ENCODE measurements around the gene VASP. TPM values are rescaled to one million over a fixed set of nuclear protein-coding genes. Genes with fewer than 3 reads are reported as not detected.

Gene VASP
- total and polyA plus RNA-seq, 2 of the 13 experiments (the other 11 are each of a cell fraction or from before 2014, with no cell fraction given) = 41.8 to 67.1 TPM

DNA sequence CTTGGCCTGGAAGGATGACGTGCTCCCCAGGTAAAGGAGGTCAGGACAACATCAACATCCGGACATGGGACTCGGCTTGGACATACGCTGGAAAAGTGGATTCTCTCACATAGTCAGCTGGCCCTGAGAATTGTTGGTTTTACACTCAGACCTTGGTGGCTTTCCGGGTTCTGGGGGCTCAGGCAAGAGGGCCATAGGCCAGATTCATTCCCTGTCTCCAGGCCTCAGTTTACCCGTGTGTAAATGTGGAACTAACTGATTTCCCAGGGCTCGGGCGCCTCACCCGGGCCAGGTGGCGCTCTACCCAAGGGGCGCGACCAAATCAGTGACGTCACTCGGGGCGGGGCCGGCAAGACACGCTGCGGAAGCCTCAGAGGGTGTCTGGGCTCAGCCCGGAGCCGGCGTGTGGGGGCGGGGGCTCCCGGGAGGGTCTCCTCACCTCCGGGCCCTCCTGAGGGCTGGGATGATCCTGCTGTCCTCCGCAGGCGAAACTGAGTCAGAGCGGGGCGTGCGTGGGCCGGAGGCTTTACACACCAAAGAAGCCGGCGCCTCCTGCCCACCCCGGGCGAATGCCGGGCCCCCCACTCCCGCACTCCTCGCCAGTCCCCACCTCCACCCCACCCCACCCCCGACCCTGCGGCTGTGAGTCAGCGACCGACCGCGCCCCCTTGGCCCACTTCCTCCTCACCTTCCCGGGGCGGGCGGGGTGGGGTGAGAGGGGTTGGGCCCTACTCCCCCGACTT is 862 bp upstream of the VASP start (continued):
- TF ChIP-seq, protein P1, sequence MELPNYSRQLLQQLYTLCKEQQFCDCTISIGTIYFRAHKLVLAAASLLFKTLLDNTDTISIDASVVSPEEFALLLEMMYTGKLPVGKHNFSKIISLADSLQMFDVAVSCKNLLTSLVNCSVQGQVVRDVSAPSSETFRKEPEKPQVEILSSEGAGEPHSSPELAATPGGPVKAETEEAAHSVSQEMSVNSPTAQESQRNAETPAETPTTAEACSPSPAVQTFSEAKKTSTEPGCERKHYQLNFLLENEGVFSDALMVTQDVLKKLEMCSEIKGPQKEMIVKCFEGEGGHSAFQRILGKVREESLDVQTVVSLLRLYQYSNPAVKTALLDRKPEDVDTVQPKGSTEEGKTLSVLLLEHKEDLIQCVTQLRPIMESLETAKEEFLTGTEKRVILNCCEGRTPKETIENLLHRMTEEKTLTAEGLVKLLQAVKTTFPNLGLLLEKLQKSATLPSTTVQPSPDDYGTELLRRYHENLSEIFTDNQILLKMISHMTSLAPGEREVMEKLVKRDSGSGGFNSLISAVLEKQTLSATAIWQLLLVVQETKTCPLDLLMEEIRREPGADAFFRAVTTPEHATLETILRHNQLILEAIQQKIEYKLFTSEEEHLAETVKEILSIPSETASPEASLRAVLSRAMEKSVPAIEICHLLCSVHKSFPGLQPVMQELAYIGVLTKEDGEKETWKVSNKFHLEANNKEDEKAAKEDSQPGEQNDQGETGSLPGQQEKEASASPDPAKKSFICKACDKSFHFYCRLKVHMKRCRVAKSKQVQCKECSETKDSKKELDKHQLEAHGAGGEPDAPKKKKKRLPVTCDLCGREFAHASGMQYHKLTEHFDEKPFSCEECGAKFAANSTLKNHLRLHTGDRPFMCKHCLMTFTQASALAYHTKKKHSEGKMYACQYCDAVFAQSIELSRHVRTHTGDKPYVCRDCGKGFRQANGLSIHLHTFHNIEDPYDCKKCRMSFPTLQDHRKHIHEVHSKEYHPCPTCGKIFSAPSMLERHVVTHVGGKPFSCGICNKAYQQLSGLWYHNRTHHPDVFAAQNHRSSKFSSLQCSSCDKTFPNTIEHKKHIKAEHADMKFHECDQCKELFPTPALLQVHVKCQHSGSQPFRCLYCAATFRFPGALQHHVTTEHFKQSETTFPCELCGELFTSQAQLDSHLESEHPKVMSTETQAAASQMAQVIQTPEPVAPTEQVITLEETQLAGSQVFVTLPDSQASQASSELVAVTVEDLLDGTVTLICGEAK (IDR thresholded peaks at IDR 0.05) = no peak
- TF ChIP-seq, protein P1 (CRISPR knock-in tag; IDR thresholded peaks at IDR 0.05) = peak; percentile 25; the same call in 1 of the 2 replicates
- TF ChIP-seq, protein P2, sequence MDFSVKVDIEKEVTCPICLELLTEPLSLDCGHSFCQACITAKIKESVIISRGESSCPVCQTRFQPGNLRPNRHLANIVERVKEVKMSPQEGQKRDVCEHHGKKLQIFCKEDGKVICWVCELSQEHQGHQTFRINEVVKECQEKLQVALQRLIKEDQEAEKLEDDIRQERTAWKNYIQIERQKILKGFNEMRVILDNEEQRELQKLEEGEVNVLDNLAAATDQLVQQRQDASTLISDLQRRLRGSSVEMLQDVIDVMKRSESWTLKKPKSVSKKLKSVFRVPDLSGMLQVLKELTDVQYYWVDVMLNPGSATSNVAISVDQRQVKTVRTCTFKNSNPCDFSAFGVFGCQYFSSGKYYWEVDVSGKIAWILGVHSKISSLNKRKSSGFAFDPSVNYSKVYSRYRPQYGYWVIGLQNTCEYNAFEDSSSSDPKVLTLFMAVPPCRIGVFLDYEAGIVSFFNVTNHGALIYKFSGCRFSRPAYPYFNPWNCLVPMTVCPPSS (IDR thresholded peaks at IDR 0.05) = no peak
- TF ChIP-seq, protein P3, sequence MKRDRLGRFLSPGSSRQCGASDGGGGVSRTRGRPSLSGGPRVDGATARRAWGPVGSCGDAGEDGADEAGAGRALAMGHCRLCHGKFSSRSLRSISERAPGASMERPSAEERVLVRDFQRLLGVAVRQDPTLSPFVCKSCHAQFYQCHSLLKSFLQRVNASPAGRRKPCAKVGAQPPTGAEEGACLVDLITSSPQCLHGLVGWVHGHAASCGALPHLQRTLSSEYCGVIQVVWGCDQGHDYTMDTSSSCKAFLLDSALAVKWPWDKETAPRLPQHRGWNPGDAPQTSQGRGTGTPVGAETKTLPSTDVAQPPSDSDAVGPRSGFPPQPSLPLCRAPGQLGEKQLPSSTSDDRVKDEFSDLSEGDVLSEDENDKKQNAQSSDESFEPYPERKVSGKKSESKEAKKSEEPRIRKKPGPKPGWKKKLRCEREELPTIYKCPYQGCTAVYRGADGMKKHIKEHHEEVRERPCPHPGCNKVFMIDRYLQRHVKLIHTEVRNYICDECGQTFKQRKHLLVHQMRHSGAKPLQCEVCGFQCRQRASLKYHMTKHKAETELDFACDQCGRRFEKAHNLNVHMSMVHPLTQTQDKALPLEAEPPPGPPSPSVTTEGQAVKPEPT (CRISPR knock-in tag; IDR thresholded peaks at IDR 0.05; ENCODE audit: low read depth) = no peak
- TF ChIP-seq ZNF672 (CRISPR knock-in tag; IDR thresholded peaks at IDR 0.05) (no peak), U2AF2 (IDR thresholded peaks at IDR 0.05; ENCODE audit: low read depth, low read length) (no peak), KDM4B (CRISPR knock-in tag; IDR thresholded peaks at IDR 0.05) (no peak), RBFOX2 (IDR thresholded peaks at IDR 0.05; ENCODE audit: low read depth, low read length) (peak; percentile 81), ZNF143 (CRISPR knock-in tag; IDR thresholded peaks at IDR 0.05) (no peak), XRCC5 (optimal IDR thresholded peaks at IDR 0.05; ENCODE audit: low read length) (peak; percentile 48), HNF4A (CRISPR knock-in tag; IDR thresholded peaks at IDR 0.05) (peak; percentile 0; the same call in 1 of the 2 replicates), SALL1 (CRISPR knock-in tag; IDR thresholded peaks at IDR 0.05) (peak; percentile 51; the same call in 1 of the 2 replicates), ZNF713 (CRISPR knock-in tag; IDR thresholded peaks at IDR 0.05) (no peak)
- TF ChIP-seq, protein P4, sequence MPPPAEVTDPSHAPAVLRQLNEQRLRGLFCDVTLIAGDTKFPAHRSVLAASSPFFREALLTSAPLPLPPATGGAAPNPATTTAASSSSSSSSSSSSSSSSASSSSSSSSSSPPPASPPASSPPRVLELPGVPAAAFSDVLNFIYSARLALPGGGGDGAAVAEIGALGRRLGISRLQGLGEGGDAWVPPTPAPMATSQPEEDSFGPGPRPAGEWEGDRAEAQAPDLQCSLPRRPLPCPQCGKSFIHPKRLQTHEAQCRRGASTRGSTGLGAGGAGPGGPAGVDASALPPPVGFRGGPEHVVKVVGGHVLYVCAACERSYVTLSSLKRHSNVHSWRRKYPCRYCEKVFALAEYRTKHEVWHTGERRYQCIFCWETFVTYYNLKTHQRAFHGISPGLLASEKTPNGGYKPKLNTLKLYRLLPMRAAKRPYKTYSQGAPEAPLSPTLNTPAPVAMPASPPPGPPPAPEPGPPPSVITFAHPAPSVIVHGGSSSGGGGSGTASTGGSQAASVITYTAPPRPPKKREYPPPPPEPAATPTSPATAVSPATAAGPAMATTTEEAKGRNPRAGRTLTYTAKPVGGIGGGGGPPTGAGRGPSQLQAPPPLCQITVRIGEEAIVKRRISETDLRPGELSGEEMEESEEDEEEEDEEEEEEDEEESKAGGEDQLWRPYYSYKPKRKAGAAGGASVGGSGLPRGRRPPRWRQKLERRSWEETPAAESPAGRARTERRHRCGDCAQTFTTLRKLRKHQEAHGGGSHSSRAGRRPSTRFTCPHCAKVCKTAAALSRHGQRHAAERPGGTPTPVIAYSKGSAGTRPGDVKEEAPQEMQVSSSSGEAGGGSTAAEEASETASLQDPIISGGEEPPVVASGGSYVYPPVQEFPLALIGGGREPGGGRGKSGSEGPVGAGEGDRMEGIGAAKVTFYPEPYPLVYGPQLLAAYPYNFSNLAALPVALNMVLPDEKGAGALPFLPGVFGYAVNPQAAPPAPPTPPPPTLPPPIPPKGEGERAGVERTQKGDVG (CRISPR knock-in tag; IDR thresholded peaks at IDR 0.05; ENCODE audit: borderline replicate concordance) = 0 out of 2 replicates have a peak, but pooled peaks have one; percentile 54
